Endothelial cell of umbilical vein (primary cell): ENCODE results near the gene KRT33B. TPM values are rescaled to one million over a fixed set of nuclear protein-coding genes. Genes with fewer than 3 reads are reported as not detected.

Experiments used
- BruUV-seq: library from RNA; stranded (reverse); fragments of 400-500 nt; replicated peaks from 2 replicates; lab custom pipeline; 2021; lab: Mats Ljungman, UMichigan
- CTCF ChIA-PET: fragments of 300-600, 350-600 bp; sonication (Branson Sonifier 250); formaldehyde crosslinking; loops from one replicate; lab custom pipeline; 2021; ENCODE audit warnings: antibody characterized with exemption, inconsistent platforms; lab: Charles Lee
- POLR2A ChIA-PET: fragments of 300-600, 350-600 bp; sonication (Branson Sonifier 250); formaldehyde crosslinking; loops from one replicate; lab custom pipeline; 2021; ENCODE audit warnings: antibody characterized with exemption, inconsistent platforms; lab: Charles Lee
- DNase-seq: peaks from one replicate; pipeline ENCODE4 v3.0.0-alpha.2; 2011; ENCODE audit warnings: low read depth, low spot score
- FAIRE-seq: peaks from 2 replicates; lab custom pipeline; 2011; peaks lifted over from hg19 to GRCh38; lab: Jason Lieb, UNC
- H2AFZ ChIP-seq: 2 replicates; pipeline ENCODE4 v1.6.0; 2012; ENCODE audit warnings: low read depth, low read length, control low read depth, inconsistent platforms
- H3K27ac ChIP-seq: 2 replicates; pipeline ENCODE4 v1.5.1; 2011; ENCODE audit warnings: low read depth, mild to moderate bottlenecking, control low read depth, low read length, moderate library complexity; ENCODE audit not compliant: insufficient read depth
- H3K27me3 ChIP-seq, 2 experiments: 2 replicates each; pipeline versions ENCODE4 v1.6.0 to v1.6.1; 2011; ENCODE audit warnings: low read length in 2 of 2, mixed read lengths in 1 of 2; ENCODE audit not compliant: control insufficient read depth in 2 of 2, insufficient read depth in 2 of 2
- H3K36me3 ChIP-seq, 2 experiments: 2 replicates in 1 of 2; 3 replicates in 1 of 2; pipeline ENCODE4 v1.5.1; 2011; ENCODE audit warnings: low read length in 2 of 2, mild to moderate bottlenecking in 1 of 2, moderate library complexity in 1 of 2; ENCODE audit not compliant: control insufficient read depth in 2 of 2, insufficient read depth in 2 of 2; ENCODE audit errors: extremely low read depth in 1 of 2
- H3K4me1 ChIP-seq: 3 replicates; pipeline ENCODE4 v1.5.1; 2011; ENCODE audit warnings: mild to moderate bottlenecking, low read length; ENCODE audit not compliant: control insufficient read depth, insufficient read depth; ENCODE audit errors: extremely low read depth
- H3K4me2 ChIP-seq: 2 replicates; pipeline ENCODE4 v1.6.1; 2011; ENCODE audit warnings: low read length, control low read depth, mixed read lengths; ENCODE audit not compliant: insufficient read depth
- H3K4me3 ChIP-seq, 3 experiments: fragments of 200-600 bp in 1 of 3; sonication (generic), shearing (Covaris generic) in 1 of 3; replicated peaks in 1 of 3; 2 replicates each; pipeline ENCODE4 v1.5.1; 2011 to 2016; ENCODE audit warnings: control low read depth in 3 of 3, low read length in 3 of 3, mild to moderate bottlenecking in 2 of 3, inconsistent platforms in 1 of 3, low read depth in 1 of 3, moderate library complexity in 1 of 3; ENCODE audit not compliant: insufficient read depth in 1 of 3
- H3K79me2 ChIP-seq: 2 replicates; pipeline ENCODE4 v1.6.0; 2012; ENCODE audit warnings: low read length, inconsistent platforms; ENCODE audit not compliant: control insufficient read depth, insufficient read depth
- H3K9ac ChIP-seq: replicated peaks from 2 replicates; pipeline ENCODE3; 2011; ENCODE audit warnings: low read length, control low read depth; ENCODE audit not compliant: insufficient read depth; ENCODE audit errors: extremely low read depth
- H3K9me1 ChIP-seq: replicated peaks from 3 replicates; pipeline ENCODE4 v1.6.0; 2011; ENCODE audit warnings: mild to moderate bottlenecking, low read length; ENCODE audit not compliant: control insufficient read depth, insufficient read depth; ENCODE audit errors: extremely low read depth
- H3K9me3 ChIP-seq: replicated peaks from 2 replicates; pipeline ENCODE4 v1.5.1; 2012; ENCODE audit warnings: low read length, inconsistent platforms; ENCODE audit not compliant: control insufficient read depth, insufficient read depth
- H4K20me1 ChIP-seq: replicated peaks from 2 replicates; pipeline ENCODE3; 2011; ENCODE audit warnings: mild to moderate bottlenecking, low read length; ENCODE audit not compliant: control insufficient read depth, insufficient read depth; ENCODE audit errors: extremely low read depth
- CTCF ChIP-seq, 2 donors: IDR thresholded peaks; 1 replicate in 1 of 2; 2 replicates in 1 of 2; pipeline ENCODE4 v1.5.1; 2011; ENCODE audit warnings: low read length in 2 of 2, mild to moderate bottlenecking in 2 of 2, moderate library complexity in 2 of 2, control low read depth in 1 of 2, inconsistent platforms in 1 of 2, low read depth in 1 of 2; ENCODE audit not compliant: insufficient read depth in 1 of 2; ENCODE audit errors: extremely low read depth in 1 of 2
- EZH2 ChIP-seq: IDR thresholded peaks from 2 replicates; pipeline ENCODE4 v1.6.1; 2012; ENCODE audit warnings: borderline replicate concordance, low read depth, mild to moderate bottlenecking, moderate library complexity, low read length, inconsistent platforms; ENCODE audit not compliant: severe bottlenecking
- GATA2 ChIP-seq: IDR thresholded peaks from 2 replicates; pipeline ENCODE4 v1.7.0; 2011; ENCODE audit warnings: low read depth, mild to moderate bottlenecking, moderate library complexity, mixed read lengths, low read length; ENCODE audit not compliant: insufficient read length, insufficient read depth
- JUN ChIP-seq: IDR thresholded peaks from 2 replicates; pipeline ENCODE4 v1.6.1; 2011; ENCODE audit warnings: borderline replicate concordance, low read depth; ENCODE audit not compliant: insufficient read length, insufficient read depth
- MAX ChIP-seq: IDR thresholded peaks from 2 replicates; pipeline ENCODE4 v1.6.1; 2011; ENCODE audit not compliant: insufficient read depth, insufficient read length
- MYC ChIP-seq: IDR thresholded peaks from one replicate; pipeline ENCODE4 v1.6.1; 2011; ENCODE audit warnings: mild to moderate bottlenecking, low read depth, low read length
- POLR2AphosphoS5 ChIP-seq: IDR thresholded peaks from 2 replicates; pipeline ENCODE4 v1.6.1; 2012; ENCODE audit warnings: low read depth, mild to moderate bottlenecking, control low read depth, low read length, moderate library complexity; ENCODE audit not compliant: insufficient read depth
- dilution Hi-C: fragments of 300-500 bp; cut with MboI; formaldehyde crosslinking; loops from one replicate; pipeline ENCODE4 v1.15.0; 2019; ENCODE audit warnings: low sequenced_read_pairs; ENCODE audit not compliant: extremely low pct_ligation_motif_present
- intact Hi-C: fragments of 100-400 bp; cut with micrococcal nuclease; formaldehyde crosslinking; loops from one replicate; pipeline ENCODE4 v1.10.0; 2022
- polyA plus RNA-seq, 4 experiments: library from polyadenylated mRNA; depleted of rRNA in 3 of 4; stranded (reverse) in 3 of 4; unstranded in 1 of 4; fragments of >200 nt; gene quantifications; 2 replicates each; pipeline versions ENCODE4 v1.2.1 to v1.2.3, GENCODE V29; 2011 to 2012; ENCODE audit warnings: missing spikeins in 1 of 4
- total RNA-seq: library from RNA; stranded (reverse); gene quantifications from 2 replicates; pipeline ENCODE4 v1.2.3, GENCODE V29; 2021

The KRT33B gene
- total and polyA plus RNA-seq, 2 donors (not counting 3 experiments of a cell fraction or from before 2014, with no cell fraction given) = not detected

GRCh38 chr17:41391535-41391934, 21.9 kb upstream of the KRT33B start:
- no peak overlapping the region for H3K9ac ChIP-seq
- no peaks in the 10 kb centered on the region for H3K9me1 ChIP-seq
- BruUV-seq = no TSS peak
- no peaks in the 10 kb centered on the region for H4K20me1 ChIP-seq
- intact Hi-C loops = no loop called here
- FAIRE-seq (no peak), DNase-seq (no peak)
- dilution Hi-C loops = no loop called here
- POLR2A ChIA-PET = no interaction called here
- peaks cover 8 to 19% of the 10 kb centered on the region in 2 experiments for H3K27me3 ChIP-seq
- H3K4me3 ChIP-seq = no peak overlapping the region
- H3K9me3 ChIP-seq = no peaks in the 10 kb centered on the region
- H3K27ac ChIP-seq = no peak overlapping the region
- CTCF ChIA-PET = interaction anchor here (1.2 to 1.9 kb wide), 2 partner anchors 21 to 157 kb away, joined by 3 to 5 read pairs; no protein-coding TSS in a partner anchor
- H2AFZ ChIP-seq = no peak overlapping the region
- no peak overlapping the region for H3K4me2 ChIP-seq
- no peaks in the 10 kb centered on the region for H3K79me2 ChIP-seq
- TF ChIP-seq EZH2 (no peak), MAX (no peak), JUN (no peak), CTCF (IDR thresholded peaks at IDR 0.05; ENCODE audit: extremely low read depth in 1 of 2, insufficient read depth in 1 of 2, low read depth in 1 of 2, low read length in 2 of 2) (no peak), GATA2 (no peak), POLR2AphosphoS5 (no peak), MYC (no peak)
- H3K36me3 ChIP-seq = no peaks in the 10 kb centered on the region
- H3K4me1 ChIP-seq = no peaks in the 10 kb centered on the region
